ENCODE data around the gene CCDC3. TPM values are rescaled to one million over a fixed set of nuclear protein-coding genes. Genes with fewer than 3 reads are reported as not detected.

CCDC3 gene
- total and polyA plus RNA-seq, 2 of the 8 experiments (the other 6 are each of a cell fraction or from before 2014, with no cell fraction given): 3.4 to 3.7 TPM

DNA sequence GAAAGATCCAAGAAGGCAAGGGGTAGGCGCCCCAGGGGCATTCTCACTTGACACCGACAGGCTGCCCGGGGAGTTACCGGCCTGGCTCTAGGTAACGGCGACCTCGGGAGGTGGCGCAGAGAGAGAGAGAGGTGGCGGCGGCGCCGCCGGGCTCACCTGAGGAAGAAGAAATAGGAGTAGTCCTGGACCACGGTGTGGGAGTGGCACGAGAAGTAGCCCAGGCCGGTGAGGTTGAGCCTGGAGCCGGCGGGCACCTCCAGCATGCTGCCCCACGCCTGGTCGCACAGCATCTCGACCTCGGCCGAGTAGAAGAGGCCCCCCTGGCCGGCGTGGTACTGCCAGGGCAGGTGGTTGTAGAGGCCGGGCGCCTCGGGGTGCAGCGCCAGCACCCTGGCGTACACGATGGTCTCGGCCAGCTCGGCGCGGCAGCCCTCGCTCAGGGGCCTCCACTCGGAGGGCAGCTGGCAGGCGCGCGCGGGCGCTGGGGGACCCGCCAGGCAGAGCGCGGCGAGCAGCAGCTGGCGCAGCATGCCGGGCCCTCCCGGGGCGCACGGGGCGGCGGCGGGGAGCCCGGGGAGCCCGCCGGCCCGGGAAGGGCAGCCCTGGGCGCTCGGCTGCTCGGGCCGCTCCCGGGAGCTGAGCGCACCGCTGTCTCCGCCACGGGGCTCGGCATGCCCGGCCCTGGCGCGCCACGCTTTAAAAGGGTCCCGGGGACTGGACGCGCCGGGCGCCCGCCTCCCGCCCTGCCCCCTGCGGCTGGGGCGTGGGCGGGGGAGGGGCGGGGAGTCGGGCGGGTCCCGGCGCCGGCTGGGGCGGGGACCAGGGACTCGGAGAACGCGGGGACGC lies at the start of gene CCDC3 (continued):
- no peak for TF ChIP-seq CBX5 (IDR thresholded peaks at IDR 0.05; ENCODE audit: low read depth, low read length)
- TF ChIP-seq, protein P1, sequence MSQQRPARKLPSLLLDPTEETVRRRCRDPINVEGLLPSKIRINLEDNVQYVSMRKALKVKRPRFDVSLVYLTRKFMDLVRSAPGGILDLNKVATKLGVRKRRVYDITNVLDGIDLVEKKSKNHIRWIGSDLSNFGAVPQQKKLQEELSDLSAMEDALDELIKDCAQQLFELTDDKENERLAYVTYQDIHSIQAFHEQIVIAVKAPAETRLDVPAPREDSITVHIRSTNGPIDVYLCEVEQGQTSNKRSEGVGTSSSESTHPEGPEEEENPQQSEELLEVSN (IDR thresholded peaks at IDR 0.05): no peak
- TF ChIP-seq ASH2L (IDR thresholded peaks at IDR 0.05; ENCODE audit: low read length): no peak
- TF ChIP-seq, protein P2, sequence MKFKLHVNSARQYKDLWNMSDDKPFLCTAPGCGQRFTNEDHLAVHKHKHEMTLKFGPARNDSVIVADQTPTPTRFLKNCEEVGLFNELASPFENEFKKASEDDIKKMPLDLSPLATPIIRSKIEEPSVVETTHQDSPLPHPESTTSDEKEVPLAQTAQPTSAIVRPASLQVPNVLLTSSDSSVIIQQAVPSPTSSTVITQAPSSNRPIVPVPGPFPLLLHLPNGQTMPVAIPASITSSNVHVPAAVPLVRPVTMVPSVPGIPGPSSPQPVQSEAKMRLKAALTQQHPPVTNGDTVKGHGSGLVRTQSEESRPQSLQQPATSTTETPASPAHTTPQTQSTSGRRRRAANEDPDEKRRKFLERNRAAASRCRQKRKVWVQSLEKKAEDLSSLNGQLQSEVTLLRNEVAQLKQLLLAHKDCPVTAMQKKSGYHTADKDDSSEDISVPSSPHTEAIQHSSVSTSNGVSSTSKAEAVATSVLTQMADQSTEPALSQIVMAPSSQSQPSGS (IDR thresholded peaks at IDR 0.05; ENCODE audit: low read length): no peak
- peak; percentile 65; the same call in 1 of the 2 replicates for TF ChIP-seq EGR1 (IDR thresholded peaks at IDR 0.05; ENCODE audit: borderline replicate concordance, low read depth, low read length)

Measured in H1 (cell line).